ENCODE data around the gene HNF1B.

HNF1B gene

DNA sequence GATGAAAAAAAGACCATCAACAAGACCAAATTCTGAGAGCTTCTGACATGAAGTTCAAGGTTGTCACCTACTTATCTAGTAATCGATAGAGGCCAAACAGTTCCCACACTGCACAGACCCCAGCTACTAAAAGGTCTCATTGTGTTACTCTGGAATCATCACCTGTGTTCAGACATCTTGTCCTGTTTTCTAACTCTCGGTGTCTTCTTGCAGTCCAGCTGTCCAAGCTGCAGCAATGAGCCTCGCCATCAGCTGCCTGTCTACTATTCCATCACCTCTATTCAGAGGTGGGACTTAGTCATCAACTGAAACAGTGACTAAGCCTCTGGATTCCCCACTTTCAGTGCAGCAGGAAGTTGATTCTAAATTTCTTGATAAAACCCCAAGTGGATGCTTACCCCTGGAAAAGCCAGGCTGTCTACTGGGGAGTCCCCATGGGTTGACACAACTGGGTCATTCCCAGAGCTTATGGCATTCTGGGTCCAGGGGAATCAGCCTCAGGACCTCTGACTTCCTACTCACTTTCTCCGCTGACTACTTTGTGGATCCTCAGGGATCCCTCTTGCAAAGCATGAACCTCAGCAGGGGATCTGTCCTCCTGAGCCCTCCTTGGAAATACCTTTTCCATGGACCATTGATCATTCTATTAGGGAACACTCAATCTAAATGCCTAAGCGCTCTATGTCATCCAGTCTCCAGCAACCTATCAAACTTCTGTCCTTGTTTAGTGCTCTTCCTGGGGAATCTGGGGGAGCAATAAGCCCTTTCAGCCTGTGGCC lies 46.5 kb downstream of the HNF1B start:
- no peak for DNase-seq (ENCODE audit: low spot score)
- TF ChIP-seq, protein P1, sequence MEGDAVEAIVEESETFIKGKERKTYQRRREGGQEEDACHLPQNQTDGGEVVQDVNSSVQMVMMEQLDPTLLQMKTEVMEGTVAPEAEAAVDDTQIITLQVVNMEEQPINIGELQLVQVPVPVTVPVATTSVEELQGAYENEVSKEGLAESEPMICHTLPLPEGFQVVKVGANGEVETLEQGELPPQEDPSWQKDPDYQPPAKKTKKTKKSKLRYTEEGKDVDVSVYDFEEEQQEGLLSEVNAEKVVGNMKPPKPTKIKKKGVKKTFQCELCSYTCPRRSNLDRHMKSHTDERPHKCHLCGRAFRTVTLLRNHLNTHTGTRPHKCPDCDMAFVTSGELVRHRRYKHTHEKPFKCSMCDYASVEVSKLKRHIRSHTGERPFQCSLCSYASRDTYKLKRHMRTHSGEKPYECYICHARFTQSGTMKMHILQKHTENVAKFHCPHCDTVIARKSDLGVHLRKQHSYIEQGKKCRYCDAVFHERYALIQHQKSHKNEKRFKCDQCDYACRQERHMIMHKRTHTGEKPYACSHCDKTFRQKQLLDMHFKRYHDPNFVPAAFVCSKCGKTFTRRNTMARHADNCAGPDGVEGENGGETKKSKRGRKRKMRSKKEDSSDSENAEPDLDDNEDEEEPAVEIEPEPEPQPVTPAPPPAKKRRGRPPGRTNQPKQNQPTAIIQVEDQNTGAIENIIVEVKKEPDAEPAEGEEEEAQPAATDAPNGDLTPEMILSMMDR (IDR thresholded peaks at IDR 0.05; ENCODE audit: borderline replicate concordance, control extremely low read depth, extremely low read depth, insufficient read depth, missing control alignments) = no peak
- in situ Hi-C loops (cut with MboI; ENCODE audit: low sequenced_read_pairs, unreplicated experiment) = no loop called here

DNA sequence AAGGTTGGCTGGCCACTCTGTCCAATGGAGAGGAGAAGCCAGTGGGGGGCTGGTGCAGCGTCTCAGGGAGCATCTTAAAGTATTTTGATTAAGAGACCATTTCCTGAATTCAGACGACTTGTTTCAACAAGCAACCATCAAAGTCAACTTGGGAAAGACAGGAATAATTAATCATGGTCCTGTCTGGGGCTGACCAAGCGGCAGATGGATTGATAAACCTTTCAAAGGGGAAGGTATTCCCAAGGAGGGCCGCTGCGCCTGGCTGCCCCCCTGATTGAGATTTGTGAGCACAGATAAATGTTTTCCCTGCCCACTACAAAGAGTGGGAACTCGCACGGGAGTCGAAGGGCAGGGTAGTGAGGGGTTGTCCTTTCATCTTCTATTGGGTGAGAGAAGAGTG lies 47.5 kb downstream of the HNF1B start:
- TF ChIP-seq, protein P1 (IDR thresholded peaks at IDR 0.05; ENCODE audit: borderline replicate concordance, control extremely low read depth, extremely low read depth, insufficient read depth, missing control alignments) = no peak
- in situ Hi-C loops (cut with MboI; ENCODE audit: low sequenced_read_pairs, unreplicated experiment) = no loop called here
- DNase-seq (ENCODE audit: low spot score) = no peak

DNA sequence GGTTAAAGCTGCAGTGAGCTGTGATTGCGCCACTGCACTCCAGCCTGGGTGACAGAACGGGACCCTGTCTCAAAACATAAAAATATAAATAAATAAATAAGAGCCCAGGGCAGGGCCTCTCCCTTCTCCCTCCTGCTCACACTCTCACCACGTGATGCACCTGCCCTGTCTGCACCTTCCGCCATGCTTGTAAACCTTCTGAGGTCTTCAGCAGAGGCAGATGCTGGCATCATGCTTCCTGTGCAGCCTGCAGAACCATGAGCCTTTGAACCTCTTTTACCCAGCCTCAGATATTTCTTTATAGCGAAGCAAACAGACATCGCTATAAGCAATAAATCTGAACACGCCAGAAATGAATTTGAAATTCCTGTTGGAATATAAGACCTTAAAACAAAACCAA lies 48.5 kb downstream of the HNF1B start:
- TF ChIP-seq, protein P1 (IDR thresholded peaks at IDR 0.05; ENCODE audit: borderline replicate concordance, control extremely low read depth, extremely low read depth, insufficient read depth, missing control alignments) = no peak

DNA sequence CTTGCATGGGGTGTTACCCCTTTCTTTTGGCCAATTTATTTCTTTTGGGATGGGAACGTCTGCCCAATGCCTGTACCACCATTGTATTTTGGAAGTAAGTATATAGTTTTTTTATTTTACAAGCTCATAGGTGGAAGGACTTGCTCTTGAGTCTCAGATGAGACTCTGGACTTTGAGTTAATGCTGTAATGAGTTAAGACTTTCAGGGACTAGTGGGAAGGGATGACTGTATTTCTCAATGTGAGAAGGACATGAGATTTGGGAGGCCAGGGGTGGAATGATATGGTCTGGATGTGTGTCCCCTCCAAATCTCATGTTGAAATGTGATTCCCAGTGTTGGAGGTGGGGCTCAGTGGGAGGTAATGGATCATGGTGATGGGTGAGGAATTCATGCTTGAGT lies 49.1 kb downstream of the HNF1B start:
- in situ Hi-C loops (cut with MboI; ENCODE audit: low sequenced_read_pairs, unreplicated experiment) = no loop called here
- DNase-seq (ENCODE audit: low spot score) = no peak
- TF ChIP-seq, protein P1 (IDR thresholded peaks at IDR 0.05; ENCODE audit: borderline replicate concordance, control extremely low read depth, extremely low read depth, insufficient read depth, missing control alignments) = no peak

More for the DNA sequence above, 48.5 kb downstream of the HNF1B start:
- no peak for DNase-seq (ENCODE audit: low spot score)
- in situ Hi-C loops (cut with MboI; ENCODE audit: low sequenced_read_pairs, unreplicated experiment) = no loop called here

DNA sequence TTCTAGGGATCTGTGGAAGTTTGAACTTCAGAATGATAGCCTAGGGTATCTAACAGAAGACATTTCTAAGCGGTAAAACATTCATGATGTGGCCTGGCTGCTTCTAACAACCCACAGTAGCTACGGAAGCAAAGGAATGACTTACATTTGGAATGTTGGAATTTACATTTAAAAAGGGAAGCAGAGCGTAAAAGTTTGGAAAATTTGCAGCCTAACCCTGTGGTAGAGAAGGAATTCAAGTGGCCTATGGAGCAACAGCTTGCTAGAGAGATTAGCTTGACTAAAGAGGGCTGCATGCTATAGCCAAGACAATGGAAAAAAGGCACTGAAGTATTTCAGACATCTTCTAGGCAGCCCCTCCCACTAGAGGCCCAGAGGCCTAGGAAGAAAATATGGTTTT lies 50.1 kb downstream of the HNF1B start:
- in situ Hi-C loops (cut with MboI; ENCODE audit: low sequenced_read_pairs, unreplicated experiment) = no loop called here
- DNase-seq (ENCODE audit: low spot score) = no peak
- TF ChIP-seq, protein P1 (IDR thresholded peaks at IDR 0.05; ENCODE audit: borderline replicate concordance, control extremely low read depth, extremely low read depth, insufficient read depth, missing control alignments) = no peak

DNA sequence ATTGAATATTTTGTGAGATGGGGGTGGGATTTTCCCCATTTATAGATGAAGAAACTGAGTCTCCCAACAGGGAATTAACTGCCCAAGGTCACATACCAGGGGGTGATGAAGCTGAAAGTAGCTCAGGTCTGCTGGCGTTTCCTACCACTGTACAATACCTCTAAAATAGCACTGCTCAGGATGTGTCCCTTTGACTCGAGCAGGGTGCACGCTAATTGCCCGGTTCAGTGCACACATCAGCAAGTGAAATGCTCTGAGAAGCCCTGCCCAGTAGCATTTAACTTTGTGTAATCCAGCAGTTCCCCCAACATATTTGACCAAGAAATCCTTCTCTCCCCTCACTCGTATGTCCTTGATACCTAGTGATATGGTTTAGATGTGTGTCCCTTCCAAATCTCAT lies 51.5 kb downstream of the HNF1B start:
- TF ChIP-seq, protein P1 (IDR thresholded peaks at IDR 0.05; ENCODE audit: borderline replicate concordance, control extremely low read depth, extremely low read depth, insufficient read depth, missing control alignments) = no peak
- no peak for DNase-seq (ENCODE audit: low spot score)
- in situ Hi-C loops (cut with MboI; ENCODE audit: low sequenced_read_pairs, unreplicated experiment) = no loop called here
